HG02623 (cell line): Measurements from ENCODE around the gene AGMO.

Experiments used
- ATAC-seq: cut with Tn5 transposase; IDR thresholded peaks from one replicate; pipeline ENCODE4 v1.9.1; 2021; ENCODE audit warnings: moderate library complexity; ENCODE audit not compliant: unreplicated experiment

The AGMO gene

DNA sequence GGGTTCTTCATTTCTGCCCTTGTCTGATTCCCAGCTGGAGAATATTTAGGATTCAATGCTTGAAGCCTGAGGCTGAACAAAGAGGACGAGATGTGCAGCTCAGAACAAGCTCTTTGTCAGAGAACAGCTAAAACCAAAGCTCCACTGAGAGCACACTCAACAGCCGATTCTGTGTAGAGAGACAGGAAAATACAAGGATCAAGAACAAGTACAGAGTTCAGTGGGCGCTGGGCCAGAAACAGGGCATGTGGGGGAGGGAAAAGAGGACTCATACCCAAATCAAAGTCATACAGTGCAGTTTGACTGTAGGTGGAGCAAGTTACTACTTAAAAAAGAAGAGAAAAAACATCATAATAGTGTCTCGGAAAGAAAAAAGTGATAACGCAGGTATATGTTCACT, at the start of gene AGMO:
Gene AGMO (minus strand): TSS at position 181 of the 400 bp plus-strand sequence.
- ATAC-seq, result no peak

DNA sequence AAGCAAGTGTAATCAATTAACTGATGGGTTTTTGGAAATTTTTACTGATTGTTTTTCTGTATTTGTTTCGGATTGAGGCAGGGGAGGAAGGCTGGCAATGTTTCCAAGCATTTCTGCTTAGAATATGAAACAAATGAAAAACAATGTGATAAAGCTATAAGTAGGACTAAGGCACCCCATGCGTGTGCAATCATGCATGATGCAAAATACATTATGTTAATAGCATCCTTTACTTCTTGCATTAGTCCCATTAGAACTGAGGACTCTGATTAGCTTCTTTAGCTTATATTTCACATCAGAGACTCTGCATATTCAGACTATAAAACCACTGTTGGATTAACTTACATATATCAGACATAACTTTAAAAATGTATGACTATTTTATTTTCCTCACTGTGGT, 48.7 kb upstream of the AGMO start:
- ATAC-seq, result no peak

- no peak for ATAC-seq
These were observed 47.5 kb upstream of the AGMO start for GRCh38 chr7:15609287-15609686.

- ATAC-seq, result no peak
These were observed 45.9 kb upstream of the AGMO start for GRCh38 chr7:15607529-15608210.

- no peak for ATAC-seq
These were observed 44.7 kb upstream of the AGMO start for GRCh38 chr7:15606561-15606960.

DNA sequence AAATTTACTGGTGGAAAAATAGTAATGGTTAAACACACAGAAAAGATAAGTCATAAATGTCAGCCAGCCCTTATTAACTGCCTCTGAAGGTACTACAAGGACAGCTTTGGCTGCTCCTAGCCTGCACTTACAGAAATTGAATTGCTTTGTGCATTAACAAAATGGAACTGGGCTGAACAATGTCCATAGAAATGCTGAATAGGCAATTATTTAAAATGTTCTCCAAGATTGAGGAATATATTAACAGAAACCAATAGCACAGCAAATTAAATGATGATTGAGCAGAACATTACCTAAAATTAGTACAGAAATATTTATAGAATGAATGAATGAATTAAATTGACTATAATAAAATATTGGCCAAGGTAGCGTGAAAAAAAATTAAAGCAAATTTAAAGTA, 42.4 kb upstream of the AGMO start:
- no peak for ATAC-seq

DNA sequence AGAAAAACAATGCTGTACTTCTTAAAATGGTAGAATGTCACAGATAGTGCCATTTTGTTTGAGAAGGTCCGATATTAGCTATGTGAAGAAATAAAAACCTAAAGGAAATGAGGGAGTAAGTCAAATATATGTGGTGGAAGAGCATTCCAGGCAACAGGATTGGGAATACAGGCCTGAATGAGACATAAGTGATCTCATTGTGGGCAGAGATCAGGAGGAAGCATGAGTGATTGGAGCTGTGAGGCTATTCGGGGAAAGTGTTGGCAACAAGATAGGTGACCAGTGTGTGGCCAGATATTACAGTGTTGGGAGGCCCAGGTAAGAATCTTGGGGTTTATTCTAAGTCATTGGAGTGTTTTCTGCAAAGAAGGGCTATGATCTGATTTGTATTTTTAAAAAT, 41.3 kb upstream of the AGMO start:
- ATAC-seq, result no peak

DNA sequence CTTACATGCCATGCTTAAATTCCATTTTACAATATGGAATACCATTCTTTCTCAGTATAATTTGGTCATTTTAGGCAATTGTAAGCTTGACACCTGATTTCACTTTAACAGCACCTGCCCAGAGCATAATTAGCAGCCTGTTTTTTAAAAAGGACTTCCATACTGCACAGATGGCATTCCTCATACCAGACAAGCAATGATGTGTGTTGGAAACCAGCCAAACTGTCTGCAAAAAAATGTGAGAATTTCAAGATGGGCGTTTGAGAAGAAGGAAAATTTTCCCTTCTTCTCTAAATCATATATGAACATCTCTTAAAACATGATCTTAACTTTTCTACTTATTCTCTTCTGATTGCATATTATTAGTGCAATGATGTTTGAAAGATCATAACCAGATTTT, 40.4 kb upstream of the AGMO start:
- no peak for ATAC-seq

GRCh38 chr7:15601175-15601574, 39.4 kb upstream of the AGMO start:
- ATAC-seq, result no peak

GRCh38 chr7:15600298-15600697, 38.5 kb upstream of the AGMO start:
- ATAC-seq, result no peak

- ATAC-seq, result no peak
These were observed 32.6 kb upstream of the AGMO start for GRCh38 chr7:15594461-15594860.

DNA sequence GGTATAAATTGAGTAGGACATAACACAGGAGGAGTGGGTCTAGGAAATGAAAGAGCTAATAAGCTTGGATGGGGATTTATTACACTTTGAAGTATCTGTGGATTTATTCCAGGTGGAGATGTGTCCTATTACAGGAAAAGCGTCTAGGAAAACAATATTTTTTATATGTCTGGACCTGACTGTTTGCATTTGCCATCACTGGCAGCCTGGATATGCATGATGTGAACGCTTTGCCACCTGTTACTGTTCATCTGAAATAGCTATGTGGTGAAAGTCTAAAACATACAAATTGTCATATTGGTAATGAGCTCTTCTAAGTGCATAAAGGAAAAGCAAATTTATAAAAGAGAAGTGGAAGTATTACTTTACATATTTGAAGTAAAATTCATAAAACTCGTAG, 31.6 kb upstream of the AGMO start:
- no peak for ATAC-seq

GRCh38 chr7:15586266-15586665, 24.5 kb upstream of the AGMO start:
- no peak for ATAC-seq

DNA sequence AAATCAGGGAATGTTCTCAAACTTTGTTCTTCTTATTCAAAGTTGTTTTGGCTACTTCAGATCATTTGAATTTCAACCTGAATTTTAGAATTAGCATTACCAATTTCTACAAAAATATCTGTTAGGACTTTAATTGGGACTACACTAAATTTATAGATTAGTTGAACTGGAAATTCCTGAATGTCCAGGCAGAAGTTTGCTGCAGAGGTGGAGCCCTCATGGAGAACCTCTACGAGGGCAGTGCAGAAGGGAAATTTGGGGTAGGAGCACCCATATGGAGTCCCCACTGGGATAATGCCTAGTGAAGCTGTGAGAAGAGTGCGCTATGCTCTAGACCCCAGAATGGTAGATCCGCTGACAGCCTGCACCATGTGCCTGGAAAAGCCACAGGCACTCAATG, 22.8 kb upstream of the AGMO start:
- no peak for ATAC-seq

GRCh38 chr7:15582773-15583172, 21.0 kb upstream of the AGMO start:
- ATAC-seq, result no peak

- ATAC-seq, result no peak
These were observed 19.6 kb upstream of the AGMO start for GRCh38 chr7:15581352-15581951.

GRCh38 chr7:15580604-15581351, 19.0 kb upstream of the AGMO start:
- no peak for ATAC-seq

GRCh38 chr7:15577600-15577999, 15.8 kb upstream of the AGMO start:
- ATAC-seq, result no peak

DNA sequence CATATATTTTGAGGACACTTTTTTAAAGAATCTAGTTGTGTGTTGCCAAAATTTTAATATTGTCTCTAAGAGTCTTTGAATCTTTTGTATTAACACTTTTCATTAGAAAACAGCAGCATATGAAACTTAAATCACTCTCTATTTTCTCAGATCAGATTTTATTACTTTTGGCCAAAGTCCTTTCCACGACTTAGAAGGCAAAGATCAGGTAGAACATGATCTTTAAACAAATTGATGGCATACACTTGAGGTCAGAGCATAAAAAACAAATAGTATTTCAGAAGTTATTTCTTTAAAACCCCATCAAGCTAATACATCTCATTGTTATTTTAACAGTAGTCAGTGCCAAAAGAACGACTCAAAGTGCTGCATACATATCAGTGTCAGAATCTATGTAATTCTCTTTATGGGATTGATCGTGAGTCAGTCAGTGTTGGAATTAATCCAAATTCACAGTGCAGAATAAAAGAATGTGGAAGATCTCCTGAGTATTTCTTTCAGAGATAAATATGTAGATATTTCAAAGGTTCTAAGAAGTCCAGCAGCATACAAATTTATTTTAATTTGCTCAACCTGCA, 9.6 kb upstream of the AGMO start:
- no peak for ATAC-seq

- no peak for ATAC-seq
These were observed 5.8 kb upstream of the AGMO start for GRCh38 chr7:15567652-15568051.

GRCh38 chr7:15567036-15567435, 5.2 kb upstream of the AGMO start:
- no peak for ATAC-seq

- ATAC-seq, result no peak
These were observed 4.7 kb upstream of the AGMO start for GRCh38 chr7:15566476-15566875.
